HCT116 (cell line): Measurements from ENCODE around the gene MYEOV. TPM values are rescaled to one million over a fixed set of nuclear protein-coding genes. Genes with fewer than 3 reads are reported as not detected.

Experiments used
- ATAC-seq: fragments of 200-7000 bp; cut with Tn5 transposase; 2 replicates; pipeline ENCODE4 v1.9.1; 2020; ENCODE audit warnings: mild to moderate bottlenecking, moderate library complexity
- BruUV-seq: library from RNA; stranded (reverse); fragments of 400-500 nt; replicated peaks from 2 replicates; lab custom pipeline; 2021; lab: Mats Ljungman, UMichigan
- CTCF ChIA-PET: fragments of 300-600 bp; sonication (Branson Sonifier 250); formaldehyde crosslinking; loops from one replicate; lab custom pipeline; 2021; ENCODE audit warnings: antibody characterized with exemption; lab: Charles Lee
- POLR2A ChIA-PET: fragments of 300-600, 350-600 bp; sonication (Branson Sonifier 250); formaldehyde crosslinking; loops from one replicate; lab custom pipeline; 2021; ENCODE audit warnings: antibody characterized with exemption; lab: Charles Lee
- RAD21 ChIA-PET, 2 experiments: fragments of 300-600 bp; sonication (Branson Sonifier 250); formaldehyde crosslinking; loops; one replicate each; lab custom pipeline; 2023; ENCODE audit warnings: low total read pairs in 2 of 2; ENCODE audit not compliant: uncharacterized antibody in 2 of 2, unreplicated experiment in 2 of 2, low non-redundant PET in 1 of 2; lab: Charles Lee
- DNase-seq: peaks from one replicate; pipeline ENCODE4 v3.0.0-alpha.2; 2010; ENCODE audit warnings: low read depth, low spot score
- H2AFZ ChIP-seq: fragments of 200-600 bp; shearing (Covaris generic), sonication (generic); 2 replicates; pipeline ENCODE4 v1.6.1; 2017; ENCODE audit warnings: low read depth, mixed run types, mixed read lengths, antibody characterized with exemption, low read length; ENCODE audit not compliant: poor library complexity, severe bottlenecking
- H3K27ac ChIP-seq: 2 replicates; pipeline ENCODE4 v1.5.1; 2012; ENCODE audit warnings: low read depth, low read length
- H3K27me3 ChIP-seq: fragments of 200-600 bp; sonication (generic); 2 replicates; pipeline ENCODE4 v1.6.1; 2016; ENCODE audit warnings: mixed run types, low read length, mixed read lengths; ENCODE audit not compliant: insufficient read depth
- H3K36me3 ChIP-seq, 2 experiments: fragments of 200-500 bp in 1 of 2; fragments of 200-600 bp in 1 of 2; sonication (Bioruptor generic) in 1 of 2; sonication (generic) in 1 of 2; 2 replicates each; pipeline versions ENCODE4 v1.5.1 to v1.6.1; 2014 to 2016; ENCODE audit warnings: low read length in 2 of 2, inconsistent platforms in 1 of 2, mixed read lengths in 1 of 2, mixed run types in 1 of 2; ENCODE audit not compliant: insufficient read depth in 2 of 2, control insufficient read depth in 1 of 2
- H3K4me1 ChIP-seq, 2 experiments: fragments of 200-600 bp in 1 of 2; sonication (generic) in 1 of 2; 2 replicates each; pipeline versions ENCODE4 v1.5.1 to v1.6.1; 2012 to 2017; ENCODE audit warnings: low read length in 2 of 2, inconsistent platforms in 1 of 2, mild to moderate bottlenecking in 1 of 2, mixed read lengths in 1 of 2, mixed run types in 1 of 2, moderate library complexity in 1 of 2; ENCODE audit not compliant: insufficient read depth in 2 of 2, control insufficient read depth in 1 of 2
- H3K4me2 ChIP-seq: fragments of 200-600 bp; sonication (generic); 2 replicates; pipeline ENCODE4 v1.6.1; 2017; ENCODE audit warnings: mixed run types, low read length, mixed read lengths
- H3K4me3 ChIP-seq, 2 experiments: fragments of 200-600 bp in 1 of 2; sonication (generic) in 1 of 2; replicated peaks in 1 of 2; 2 replicates each; pipeline ENCODE4 v1.5.1; 2011 to 2016; ENCODE audit warnings: low read length in 2 of 2, control low read depth in 1 of 2, low read depth in 1 of 2, mild to moderate bottlenecking in 1 of 2, mixed read lengths in 1 of 2, mixed run types in 1 of 2
- H3K79me2 ChIP-seq: fragments of 200-600 bp; sonication (generic); 2 replicates; pipeline ENCODE4 v1.6.1; 2017; ENCODE audit warnings: mild to moderate bottlenecking, mixed run types, low read length, moderate library complexity, mixed read lengths; ENCODE audit not compliant: insufficient read depth
- H3K9ac ChIP-seq: fragments of 200-600 bp; sonication (generic); 2 replicates; pipeline ENCODE4 v1.6.1; 2016; ENCODE audit warnings: low read length, mixed read lengths
- H3K9me2 ChIP-seq: fragments of 200-600 bp; sonication (generic), shearing (Covaris generic); 2 replicates; pipeline ENCODE4 v1.6.1; 2017; ENCODE audit warnings: mixed run types, mild to moderate bottlenecking, moderate library complexity; ENCODE audit not compliant: insufficient read depth
- H3K9me3 ChIP-seq, 2 experiments: fragments of 200-500 bp in 1 of 2; fragments of 200-600 bp in 1 of 2; sonication (Bioruptor generic) in 1 of 2; sonication (generic) in 1 of 2; 2 replicates each; pipeline ENCODE4 v1.6.1; 2014 to 2017; ENCODE audit warnings: low read length in 2 of 2, mixed read lengths in 2 of 2, inconsistent platforms in 1 of 2, low read depth in 1 of 2, mild to moderate bottlenecking in 1 of 2, mixed run types in 1 of 2, moderate library complexity in 1 of 2; ENCODE audit not compliant: control insufficient read depth in 1 of 2, insufficient read depth in 1 of 2
- H4K20me1 ChIP-seq: fragments of 200-600 bp; sonication (generic), shearing (Covaris generic); 2 replicates; pipeline ENCODE4 v1.6.1; 2017; ENCODE audit warnings: mixed run types, mild to moderate bottlenecking, moderate library complexity; ENCODE audit not compliant: insufficient read depth
- CBX3 ChIP-seq: IDR thresholded peaks from 2 replicates; pipeline ENCODE4 v1.6.1; 2012; ENCODE audit warnings: low read depth
- EGR1 ChIP-seq: IDR thresholded peaks from 2 replicates; pipeline ENCODE4 v1.6.1; 2012; ENCODE audit warnings: low read depth
- ELF1 ChIP-seq: IDR thresholded peaks from 2 replicates; pipeline ENCODE4 v1.6.1; 2012; ENCODE audit warnings: low read depth, borderline replicate concordance
- FOSL1 ChIP-seq: IDR thresholded peaks from 2 replicates; pipeline ENCODE4 v1.6.1; 2012; ENCODE audit warnings: low read depth
- POLR2A ChIP-seq: IDR thresholded peaks from 2 replicates; pipeline ENCODE4 v1.7.0; 2011; ENCODE audit warnings: borderline replicate concordance; ENCODE audit not compliant: insufficient read depth, insufficient read length; ENCODE audit errors: extremely low read depth
- POLR2AphosphoS5 ChIP-seq: IDR thresholded peaks from 2 replicates; pipeline ENCODE4 v1.6.1; 2011; ENCODE audit warnings: mild to moderate bottlenecking, low read depth, low read length, moderate library complexity
- RAD21 ChIP-seq: IDR thresholded peaks from 2 replicates; pipeline ENCODE4 v1.6.1; 2012; ENCODE audit warnings: low read depth, mild to moderate bottlenecking
- YY1 ChIP-seq: IDR thresholded peaks from 2 replicates; pipeline ENCODE4 v1.6.1; 2011; ENCODE audit warnings: low read length, low read depth, moderate library complexity, mild to moderate bottlenecking; ENCODE audit not compliant: insufficient replicate concordance; ENCODE audit errors: extremely low read depth
- intact Hi-C: fragments of 100-400 bp; cut with micrococcal nuclease; formaldehyde crosslinking; loops from 2 replicates; pipeline ENCODE4 v1.10.0; 2022
- total RNA-seq: library from RNA; stranded (reverse); gene quantifications from one replicate; pipeline ENCODE4 v1.2.1, GENCODE V29; 2021; ENCODE audit not compliant: unreplicated experiment
- TF ChIP-seq, protein P1 (sequence below): IDR thresholded peaks from 2 replicates; pipeline ENCODE4 v1.6.1; 2011; ENCODE audit warnings: mild to moderate bottlenecking, low read length, moderate library complexity; ENCODE audit not compliant: insufficient replicate concordance; ENCODE audit errors: extremely low read depth
- TF ChIP-seq, protein P2 (sequence below): IDR thresholded peaks from 2 replicates; pipeline ENCODE4 v1.6.1; 2012
- TF ChIP-seq, protein P3 (sequence below): IDR thresholded peaks from 2 replicates; pipeline ENCODE4 v1.6.1; 2012; ENCODE audit warnings: low read depth
- TF ChIP-seq, protein P4 (sequence below), 3 experiments: fragments of 200-600 bp in 1 of 3; sonication (generic) in 1 of 3; IDR thresholded peaks in 2 of 3; conservative IDR thresholded peaks in 1 of 3; 2 replicates each; pipeline ENCODE4 v1.5.1; 2012 to 2017; ENCODE audit warnings: low read depth in 2 of 3, low read length in 2 of 3, antibody characterized with exemption in 1 of 3, borderline replicate concordance in 1 of 3, control low read depth in 1 of 3, mild to moderate bottlenecking in 1 of 3, mixed read lengths in 1 of 3, mixed run types in 1 of 3, moderate library complexity in 1 of 3; ENCODE audit not compliant: insufficient read depth in 1 of 3

The MYEOV gene
- total RNA-seq, 1 experiment from 2014 or later, result 135 TPM

DNA sequence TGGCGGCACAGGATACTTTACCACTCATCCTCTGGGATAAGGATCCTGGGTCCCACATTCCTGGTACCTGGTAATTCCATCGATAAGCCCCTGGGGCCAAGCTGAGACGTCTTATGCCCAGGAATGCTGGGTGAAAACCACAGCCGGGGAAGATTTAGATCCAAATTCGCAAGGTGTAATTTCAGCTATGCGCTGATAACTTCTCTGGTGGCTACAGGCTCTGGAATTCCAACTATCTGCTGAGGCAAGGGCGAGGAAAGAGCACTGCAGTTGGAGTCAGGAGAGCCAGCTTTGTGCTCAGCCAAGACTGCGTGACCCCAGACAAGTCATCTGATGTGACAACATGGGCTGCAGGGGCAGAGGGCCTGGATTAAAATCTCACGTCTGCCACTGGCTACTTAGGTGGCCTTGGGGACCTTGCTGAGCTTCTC lies 9.9 kb upstream of the MYEOV start:
- BruUV-seq, result no TSS peak
- intact Hi-C loops, result no loop called here
- TF ChIP-seq ELF1 (no peak), YY1 (no peak)
- TF ChIP-seq, all 23 proteins: peak for 0
- ChIA-PET CTCF (interaction anchor here (3.5 kb wide), 1 partner anchor 9 kb away, joined by 8 read pairs; no protein-coding TSS in a partner anchor), RAD21 (no interaction called here), POLR2A (no interaction called here)
- H3K9me3 ChIP-seq, result peaks cover 0 to 4% of the 10 kb centered on the region in 2 experiments; a peak in 1 of 4 replicates
- H3K27me3 ChIP-seq, result no peaks in the 10 kb centered on the region
- no peak overlapping the region for H3K9ac ChIP-seq
- H3K4me2 ChIP-seq, result no peak overlapping the region
- H2AFZ ChIP-seq, result no peak overlapping the region
- ATAC-seq, result no peak
- no peak for DNase-seq
- no peaks in the 10 kb centered on the region for H3K79me2 ChIP-seq
- H3K36me3 ChIP-seq, result no peaks in the 10 kb centered on the region
- no peak overlapping the region for H3K4me3 ChIP-seq
- no peak overlapping the region for H3K27ac ChIP-seq
- no peaks in the 10 kb centered on the region for H4K20me1 ChIP-seq
- H3K9me2 ChIP-seq, result no peaks in the 10 kb centered on the region
- peaks cover 12 to 25% of the 10 kb centered on the region in 2 experiments for H3K4me1 ChIP-seq

DNA sequence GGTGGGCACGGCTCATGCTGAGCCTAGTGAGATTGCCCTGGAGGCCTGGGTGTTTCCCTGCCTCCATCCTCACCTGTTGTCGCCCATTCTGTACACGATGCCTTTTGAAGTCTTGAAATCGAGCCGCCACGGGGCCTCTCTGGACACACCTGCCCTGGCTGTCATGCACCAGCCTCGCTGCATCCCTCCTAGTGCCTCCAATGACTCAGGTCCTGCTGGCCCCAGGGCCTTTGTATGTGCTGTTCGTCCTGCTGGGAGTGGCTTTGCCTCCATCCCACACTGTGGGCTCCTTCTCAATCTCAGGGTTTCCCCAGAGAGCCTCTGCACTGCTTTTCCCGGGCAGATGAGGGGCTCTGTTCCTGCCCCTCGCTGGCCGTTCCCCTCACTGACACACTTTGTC lies 8.9 kb upstream of the MYEOV start:
- H4K20me1 ChIP-seq, result no peaks in the 10 kb centered on the region
- ChIA-PET POLR2A (no interaction called here), CTCF (no interaction called here), RAD21 (no interaction called here)
- peaks cover 0 to 4% of the 10 kb centered on the region in 2 experiments; a peak in 1 of 4 replicates for H3K9me3 ChIP-seq
- peaks cover 12 to 23% of the 10 kb centered on the region in 2 experiments for H3K4me1 ChIP-seq
- H3K9me2 ChIP-seq, result no peaks in the 10 kb centered on the region
- H2AFZ ChIP-seq, result no peak overlapping the region
- no peaks in the 10 kb centered on the region for H3K27me3 ChIP-seq
- no TSS peak for BruUV-seq
- H3K27ac ChIP-seq, result no peak overlapping the region
- no peak overlapping the region for H3K4me3 ChIP-seq
- no peak overlapping the region for H3K4me2 ChIP-seq
- intact Hi-C loops, result no loop called here
- H3K36me3 ChIP-seq, result no peaks in the 10 kb centered on the region
- DNase-seq, result no peak
- no peak for ATAC-seq
- no peak overlapping the region for H3K9ac ChIP-seq
- no peaks in the 10 kb centered on the region for H3K79me2 ChIP-seq
- TF ChIP-seq, protein P1, sequence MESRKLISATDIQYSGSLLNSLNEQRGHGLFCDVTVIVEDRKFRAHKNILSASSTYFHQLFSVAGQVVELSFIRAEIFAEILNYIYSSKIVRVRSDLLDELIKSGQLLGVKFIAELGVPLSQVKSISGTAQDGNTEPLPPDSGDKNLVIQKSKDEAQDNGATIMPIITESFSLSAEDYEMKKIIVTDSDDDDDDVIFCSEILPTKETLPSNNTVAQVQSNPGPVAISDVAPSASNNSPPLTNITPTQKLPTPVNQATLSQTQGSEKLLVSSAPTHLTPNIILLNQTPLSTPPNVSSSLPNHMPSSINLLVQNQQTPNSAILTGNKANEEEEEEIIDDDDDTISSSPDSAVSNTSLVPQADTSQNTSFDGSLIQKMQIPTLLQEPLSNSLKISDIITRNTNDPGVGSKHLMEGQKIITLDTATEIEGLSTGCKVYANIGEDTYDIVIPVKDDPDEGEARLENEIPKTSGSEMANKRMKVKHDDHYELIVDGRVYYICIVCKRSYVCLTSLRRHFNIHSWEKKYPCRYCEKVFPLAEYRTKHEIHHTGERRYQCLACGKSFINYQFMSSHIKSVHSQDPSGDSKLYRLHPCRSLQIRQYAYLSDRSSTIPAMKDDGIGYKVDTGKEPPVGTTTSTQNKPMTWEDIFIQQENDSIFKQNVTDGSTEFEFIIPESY, result no peak
- TF ChIP-seq EGR1 (no peak), POLR2AphosphoS5 (no peak), FOSL1 (no peak), YY1 (no peak), POLR2A (no peak), RAD21 (no peak), CBX3 (no peak)
- TF ChIP-seq, protein P2, sequence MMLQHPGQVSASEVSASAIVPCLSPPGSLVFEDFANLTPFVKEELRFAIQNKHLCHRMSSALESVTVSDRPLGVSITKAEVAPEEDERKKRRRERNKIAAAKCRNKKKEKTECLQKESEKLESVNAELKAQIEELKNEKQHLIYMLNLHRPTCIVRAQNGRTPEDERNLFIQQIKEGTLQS, result no peak
- TF ChIP-seq, protein P3, sequence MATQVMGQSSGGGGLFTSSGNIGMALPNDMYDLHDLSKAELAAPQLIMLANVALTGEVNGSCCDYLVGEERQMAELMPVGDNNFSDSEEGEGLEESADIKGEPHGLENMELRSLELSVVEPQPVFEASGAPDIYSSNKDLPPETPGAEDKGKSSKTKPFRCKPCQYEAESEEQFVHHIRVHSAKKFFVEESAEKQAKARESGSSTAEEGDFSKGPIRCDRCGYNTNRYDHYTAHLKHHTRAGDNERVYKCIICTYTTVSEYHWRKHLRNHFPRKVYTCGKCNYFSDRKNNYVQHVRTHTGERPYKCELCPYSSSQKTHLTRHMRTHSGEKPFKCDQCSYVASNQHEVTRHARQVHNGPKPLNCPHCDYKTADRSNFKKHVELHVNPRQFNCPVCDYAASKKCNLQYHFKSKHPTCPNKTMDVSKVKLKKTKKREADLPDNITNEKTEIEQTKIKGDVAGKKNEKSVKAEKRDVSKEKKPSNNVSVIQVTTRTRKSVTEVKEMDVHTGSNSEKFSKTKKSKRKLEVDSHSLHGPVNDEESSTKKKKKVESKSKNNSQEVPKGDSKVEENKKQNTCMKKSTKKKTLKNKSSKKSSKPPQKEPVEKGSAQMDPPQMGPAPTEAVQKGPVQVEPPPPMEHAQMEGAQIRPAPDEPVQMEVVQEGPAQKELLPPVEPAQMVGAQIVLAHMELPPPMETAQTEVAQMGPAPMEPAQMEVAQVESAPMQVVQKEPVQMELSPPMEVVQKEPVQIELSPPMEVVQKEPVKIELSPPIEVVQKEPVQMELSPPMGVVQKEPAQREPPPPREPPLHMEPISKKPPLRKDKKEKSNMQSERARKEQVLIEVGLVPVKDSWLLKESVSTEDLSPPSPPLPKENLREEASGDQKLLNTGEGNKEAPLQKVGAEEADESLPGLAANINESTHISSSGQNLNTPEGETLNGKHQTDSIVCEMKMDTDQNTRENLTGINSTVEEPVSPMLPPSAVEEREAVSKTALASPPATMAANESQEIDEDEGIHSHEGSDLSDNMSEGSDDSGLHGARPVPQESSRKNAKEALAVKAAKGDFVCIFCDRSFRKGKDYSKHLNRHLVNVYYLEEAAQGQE, result no peak
- TF ChIP-seq, protein P4, sequence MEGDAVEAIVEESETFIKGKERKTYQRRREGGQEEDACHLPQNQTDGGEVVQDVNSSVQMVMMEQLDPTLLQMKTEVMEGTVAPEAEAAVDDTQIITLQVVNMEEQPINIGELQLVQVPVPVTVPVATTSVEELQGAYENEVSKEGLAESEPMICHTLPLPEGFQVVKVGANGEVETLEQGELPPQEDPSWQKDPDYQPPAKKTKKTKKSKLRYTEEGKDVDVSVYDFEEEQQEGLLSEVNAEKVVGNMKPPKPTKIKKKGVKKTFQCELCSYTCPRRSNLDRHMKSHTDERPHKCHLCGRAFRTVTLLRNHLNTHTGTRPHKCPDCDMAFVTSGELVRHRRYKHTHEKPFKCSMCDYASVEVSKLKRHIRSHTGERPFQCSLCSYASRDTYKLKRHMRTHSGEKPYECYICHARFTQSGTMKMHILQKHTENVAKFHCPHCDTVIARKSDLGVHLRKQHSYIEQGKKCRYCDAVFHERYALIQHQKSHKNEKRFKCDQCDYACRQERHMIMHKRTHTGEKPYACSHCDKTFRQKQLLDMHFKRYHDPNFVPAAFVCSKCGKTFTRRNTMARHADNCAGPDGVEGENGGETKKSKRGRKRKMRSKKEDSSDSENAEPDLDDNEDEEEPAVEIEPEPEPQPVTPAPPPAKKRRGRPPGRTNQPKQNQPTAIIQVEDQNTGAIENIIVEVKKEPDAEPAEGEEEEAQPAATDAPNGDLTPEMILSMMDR (IDR thresholded peaks at IDR 0.05 in 2 of 3, conservative IDR thresholded peaks at IDR 0.05 in 1 of 3; ENCODE audit: borderline replicate concordance in 1 of 3, insufficient read depth in 1 of 3, low read depth in 2 of 3, low read length in 2 of 3), result no peak
